Measurements from ENCODE around the gene SLC52A1.
A peak's percentile ranks its signal among the peaks of the same experiment; 100 is the strongest.

The SLC52A1 gene

GRCh38 chr17:4994081-4994595 is 41.1 kb downstream of the SLC52A1 start:
- H3K9me3 Mint-ChIP-seq = no peaks in the 10 kb centered on the region
- no peaks in the 10 kb centered on the region for H3K27me3 Mint-ChIP-seq (ENCODE audit: low read depth)
- no peak overlapping the region for H3K27ac Mint-ChIP-seq
- peaks cover 17% of the 10 kb centered on the region for H3K4me1 Mint-ChIP-seq (ENCODE audit: low read depth)
- H3K36me3 Mint-ChIP-seq (ENCODE audit: low read depth) = peaks cover 4% of the 10 kb centered on the region
- DNase-seq (ENCODE audit: low spot score) = no peak
- H3K4me3 Mint-ChIP-seq = no peak overlapping the region

DNA sequence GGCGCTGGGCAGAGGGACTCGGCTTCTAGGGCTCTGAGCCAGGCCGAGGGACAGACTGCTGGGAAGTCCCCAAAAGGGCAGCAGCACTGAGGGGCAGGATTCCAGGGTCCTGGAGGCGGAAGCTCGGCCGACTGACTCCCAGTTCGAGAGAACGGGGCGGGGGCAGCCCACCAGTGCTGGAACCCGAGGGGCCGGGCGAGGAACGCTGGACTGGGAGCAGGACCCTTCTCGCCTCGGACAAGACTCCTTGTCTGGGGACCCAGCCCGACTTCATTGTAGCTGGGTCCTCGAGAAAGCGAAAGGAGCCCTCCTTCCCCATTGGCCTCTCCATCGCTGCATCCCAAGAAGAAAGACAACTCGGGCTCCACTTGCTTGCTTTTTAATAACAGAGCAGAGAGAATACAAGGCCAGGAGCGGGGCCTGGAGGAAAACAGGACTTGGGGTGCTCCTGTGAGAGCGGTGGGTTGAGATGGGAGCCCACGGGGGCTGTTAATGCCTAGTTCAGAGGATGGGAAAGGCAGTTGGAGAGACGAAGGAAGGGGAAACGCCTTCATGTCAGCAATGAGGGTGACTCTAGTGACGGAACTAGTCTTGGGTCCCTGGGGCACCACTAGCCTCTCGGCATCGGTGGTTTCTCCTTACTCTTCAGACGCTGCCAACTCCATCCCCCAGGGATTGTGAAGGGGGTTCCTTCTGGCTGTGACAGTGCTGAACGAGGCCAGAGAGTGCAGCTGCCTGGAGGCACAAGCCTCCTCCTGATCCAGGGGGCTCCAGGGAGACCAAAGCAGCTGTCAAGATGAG is 47.3 kb downstream of the SLC52A1 start:
- Mint-ChIP-seq H3K4me3 (peak overlapping the region; percentile 94), H3K9me3 (no peaks in the 10 kb centered on the region), H3K27ac (peak overlapping the region; percentile 85), H3K4me1 (ENCODE audit: low read depth) (peaks cover 33% of the 10 kb centered on the region), H3K36me3 (ENCODE audit: low read depth) (peaks cover 16% of the 10 kb centered on the region), H3K27me3 (ENCODE audit: low read depth) (no peaks in the 10 kb centered on the region)
- no peak for DNase-seq (ENCODE audit: low spot score)

DNA sequence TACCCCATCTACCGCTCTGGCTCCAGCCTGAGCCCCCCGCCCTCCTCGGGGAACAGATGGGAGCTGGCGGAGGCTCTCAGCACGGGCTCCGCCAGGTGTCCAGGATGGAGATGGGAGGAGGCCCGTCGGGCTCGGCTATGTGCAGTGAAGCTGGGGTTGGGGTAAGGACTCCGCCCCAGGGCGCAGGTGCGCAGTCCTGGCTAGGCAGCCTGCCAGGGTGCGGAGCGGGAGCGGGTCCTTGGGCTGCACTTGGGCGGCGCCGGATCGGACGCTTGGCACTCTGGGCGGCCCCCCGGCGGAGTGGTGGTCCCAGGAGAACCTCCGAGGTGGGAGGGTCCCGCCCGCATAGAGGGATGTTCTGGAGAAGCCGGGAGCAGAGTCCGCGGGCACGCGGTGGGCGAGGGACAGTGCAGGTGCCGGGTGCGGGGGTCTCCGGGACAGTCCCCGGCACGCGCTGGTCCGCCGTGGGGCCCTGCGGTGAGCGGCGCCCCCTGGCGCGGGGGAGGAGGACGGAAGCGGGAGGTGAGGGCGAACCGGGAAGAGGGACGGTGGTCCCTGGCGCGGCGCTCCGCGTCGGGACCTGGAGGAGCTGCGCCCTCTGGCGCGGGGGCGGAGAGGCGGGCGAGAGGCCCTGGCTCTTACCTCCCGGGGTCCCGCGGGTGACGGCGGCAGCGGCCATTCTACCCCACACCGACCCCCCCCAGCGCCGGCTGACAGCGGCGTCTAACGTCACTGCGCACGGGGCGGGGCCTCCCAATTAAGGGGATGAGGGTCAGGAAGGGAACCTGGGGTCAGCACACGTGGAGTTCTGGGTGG is 48.1 kb downstream of the SLC52A1 start, which contains the start of gene CAMTA2:
CAMTA2 (minus strand) TSS at position 725 of the 816 bp plus-strand sequence. CDS start 1,453 bp downstream, outside the sequence.
- Mint-ChIP-seq H3K4me1 (ENCODE audit: low read depth) (peaks cover 33% of the 10 kb centered on the region), H3K27ac (peak within 1 kb of the TSS; percentile 85), H3K9me3 (no peaks in the 10 kb centered on the region), H3K27me3 (ENCODE audit: low read depth) (no peaks in the 10 kb centered on the region), H3K36me3 (ENCODE audit: low read depth) (peaks cover 24% of the 10 kb centered on the region), H3K4me3 (peak within 1 kb of the TSS; percentile 94)
- peak; percentile 79 for DNase-seq (ENCODE audit: low spot score)

GRCh38 chr17:4986403-4986802 is 48.8 kb downstream of the SLC52A1 start:
- Mint-ChIP-seq H3K4me3 (peak overlapping the region; percentile 94), H3K27me3 (ENCODE audit: low read depth) (no peaks in the 10 kb centered on the region), H3K4me1 (ENCODE audit: low read depth) (peaks cover 33% of the 10 kb centered on the region), H3K36me3 (ENCODE audit: low read depth) (peaks cover 24% of the 10 kb centered on the region), H3K27ac (peak overlapping the region; percentile 85), H3K9me3 (no peaks in the 10 kb centered on the region)
- peak; percentile 24 for DNase-seq (ENCODE audit: low spot score)
